Activated T-cell treated with anti-CD3 and anti-CD28 coated beads, Interleukin-2, amount 50 U/mL, for 72 hours (primary cell): ENCODE measurements around the gene FBXO34. TPM values are rescaled to one million over a fixed set of nuclear protein-coding genes. Genes with fewer than 3 reads are reported as not detected.
A peak's percentile ranks its signal among the peaks of the same experiment; 100 is the strongest.
"Not testable (repeated sequence)": the region's sequence is repeated elsewhere in the genome, so short reads cannot be mapped to it uniquely, and the experiment has no call there.

Experiments used
- ATAC-seq, 2 donors: fragments of 150-1000 bp; cut with Tn5 transposase; replicated peaks in 1 of 2; 2 replicates each; pipeline ENCODE4 v1.10.0; 2021; ENCODE audit warnings: moderate library complexity in 2 of 2, mild to moderate bottlenecking in 1 of 2
- DNase-seq, 2 donors: peaks; one replicate each; pipeline ENCODE4 v3.0.0; 2021 to 2022; ENCODE audit warnings: mixed read lengths in 1 of 2
- H3K27ac Mint-ChIP-seq: one replicate; pipeline ENCODE4 v1.8.0; 2022; ENCODE audit warnings: mild to moderate bottlenecking, moderate library complexity, mixed read lengths
- H3K27me3 Mint-ChIP-seq: one replicate; pipeline ENCODE4 v1.8.0; 2022; ENCODE audit warnings: low read depth, mixed read lengths
- H3K36me3 Mint-ChIP-seq, 2 donors: one replicate each; pipeline ENCODE4 v1.8.0; 2022; ENCODE audit warnings: mixed read lengths in 2 of 2, mild to moderate bottlenecking in 1 of 2; ENCODE audit not compliant: insufficient read depth in 2 of 2
- H3K4me1 Mint-ChIP-seq: one replicate; pipeline ENCODE4 v1.8.0; 2022; ENCODE audit warnings: low read depth, mixed read lengths
- H3K4me3 Mint-ChIP-seq, 2 donors: one replicate each; pipeline ENCODE4 v1.8.0; 2022; ENCODE audit warnings: mild to moderate bottlenecking in 2 of 2, mixed read lengths in 2 of 2, moderate library complexity in 2 of 2
- H3K9me3 Mint-ChIP-seq, 2 donors: one replicate each; pipeline ENCODE4 v1.8.0; 2022; ENCODE audit warnings: mixed read lengths in 2 of 2
- total RNA-seq, 2 donors: library from RNA; stranded (reverse); gene quantifications; one replicate each; pipeline ENCODE4 v1.2.3, GENCODE V29; 2022

Gene FBXO34
- total RNA-seq, 2 donors from 2014 or later: 28.8 to 29.9 TPM

GRCh38 chr14:55370883-55371455, 99.7 kb downstream of the FBXO34 start:
- Mint-ChIP-seq H3K4me3 (no peak overlapping the region), H3K27me3 (no peaks in the 10 kb centered on the region), H3K36me3 (peaks cover 0 to 6% of the 10 kb centered on the region in 2 donors), H3K4me1 (peaks cover 41% of the 10 kb centered on the region), H3K9me3 (no peaks in the 10 kb centered on the region), H3K27ac (no peak overlapping the region)
- DNase-seq (no peak), ATAC-seq (no peak)

GRCh38 chr14:55372423-55372822, 101.2 kb downstream of the FBXO34 start:
- ATAC-seq: no peak
- peak overlapping the region; percentile 25 for H3K27ac Mint-ChIP-seq

GRCh38 chr14:55372825-55373224, 101.6 kb downstream of the FBXO34 start:
- H3K9me3 Mint-ChIP-seq: no peaks in the 10 kb centered on the region
- peaks cover 2 to 20% of the 10 kb centered on the region in 2 donors for H3K36me3 Mint-ChIP-seq
- no peak for ATAC-seq
- H3K27me3 Mint-ChIP-seq: no peaks in the 10 kb centered on the region
- H3K27ac Mint-ChIP-seq: peak overlapping the region; percentile 59
- H3K4me3 Mint-ChIP-seq: no peak overlapping the region
- no peak for DNase-seq
- peaks cover 48% of the 10 kb centered on the region for H3K4me1 Mint-ChIP-seq

More at GRCh38 chr14:55372423-55372822, 101.2 kb downstream of the FBXO34 start:
- no peaks in the 10 kb centered on the region for H3K27me3 Mint-ChIP-seq
- H3K4me3 Mint-ChIP-seq: no peak overlapping the region
- H3K9me3 Mint-ChIP-seq: no peaks in the 10 kb centered on the region
- H3K36me3 Mint-ChIP-seq: peaks cover 2 to 18% of the 10 kb centered on the region in 2 donors
- H3K4me1 Mint-ChIP-seq: peaks cover 48% of the 10 kb centered on the region
- no peak for DNase-seq

- Mint-ChIP-seq H3K9me3 (no peaks in the 10 kb centered on the region), H3K36me3 (peaks cover 2 to 20% of the 10 kb centered on the region in 2 donors)
- peak; percentile 84 to 90 for ATAC-seq
Observed at GRCh38 chr14:55373784-55374705, 102.8 kb downstream of the FBXO34 start.

GRCh38 chr14:55374771-55375170, 103.5 kb downstream of the FBXO34 start:
- Mint-ChIP-seq H3K27ac (peak overlapping the region; percentile 100), H3K27me3 (no peaks in the 10 kb centered on the region), H3K36me3 (peaks cover 2 to 18% of the 10 kb centered on the region in 2 donors), H3K4me3 (peak overlapping the region; percentile 60 to 86), H3K9me3 (no peaks in the 10 kb centered on the region), H3K4me1 (peaks cover 48% of the 10 kb centered on the region)
- DNase-seq (no peak), ATAC-seq (no peak)

More at GRCh38 chr14:55373784-55374705, 102.8 kb downstream of the FBXO34 start:
- peak overlapping the region; percentile 100 for H3K27ac Mint-ChIP-seq
- DNase-seq: peak; percentile 34 to 50
- peak overlapping the region; percentile 74 to 93 for H3K4me3 Mint-ChIP-seq
- H3K4me1 Mint-ChIP-seq: peaks cover 48% of the 10 kb centered on the region
- no peaks in the 10 kb centered on the region for H3K27me3 Mint-ChIP-seq

- Mint-ChIP-seq H3K36me3 (peaks cover 4 to 28% of the 10 kb centered on the region in 2 donors), H3K27me3 (no peaks in the 10 kb centered on the region), H3K4me3 (no peak overlapping the region), H3K27ac (no peak overlapping the region), H3K9me3 (no peaks in the 10 kb centered on the region), H3K4me1 (peaks cover 63% of the 10 kb centered on the region)
- ATAC-seq: no peak
- DNase-seq: no peak
Observed at GRCh38 chr14:55377236-55377635, 106.0 kb downstream of the FBXO34 start.

GRCh38 chr14:55381040-55381439, 109.8 kb downstream of the FBXO34 start:
- H3K4me3 Mint-ChIP-seq: peak overlapping the region in 1 of 2 donors; percentile 54
- ATAC-seq: peak; percentile 16 to 22
- H3K4me1 Mint-ChIP-seq: peaks cover 30% of the 10 kb centered on the region
- H3K27ac Mint-ChIP-seq: no peak overlapping the region
- DNase-seq: no peak
- no peaks in the 10 kb centered on the region for H3K27me3 Mint-ChIP-seq
- no peaks in the 10 kb centered on the region for H3K9me3 Mint-ChIP-seq
- H3K36me3 Mint-ChIP-seq: peaks cover 6 to 27% of the 10 kb centered on the region in 2 donors

- peak overlapping the region in 1 of 2 donors; percentile 15 for H3K4me3 Mint-ChIP-seq
- ATAC-seq (peak; percentile 56 to 58), DNase-seq (peak in 1 of 2 donors; percentile 10)
- peaks cover 30% of the 10 kb centered on the region for H3K4me1 Mint-ChIP-seq
- H3K36me3 Mint-ChIP-seq: peaks cover 6 to 22% of the 10 kb centered on the region in 2 donors
- H3K27ac Mint-ChIP-seq: no peak overlapping the region
- no peaks in the 10 kb centered on the region for H3K27me3 Mint-ChIP-seq
- H3K9me3 Mint-ChIP-seq: no peaks in the 10 kb centered on the region
Observed at GRCh38 chr14:55381561-55381960, 110.3 kb downstream of the FBXO34 start.

GRCh38 chr14:55382483-55382882, 111.3 kb downstream of the FBXO34 start:
- no peak overlapping the region for H3K27ac Mint-ChIP-seq
- DNase-seq (no peak), ATAC-seq (no peak)
- H3K9me3 Mint-ChIP-seq: no peaks in the 10 kb centered on the region
- H3K4me1 Mint-ChIP-seq: peaks cover 38% of the 10 kb centered on the region
- H3K36me3 Mint-ChIP-seq: peaks cover 4 to 20% of the 10 kb centered on the region in 2 donors
- H3K27me3 Mint-ChIP-seq: no peaks in the 10 kb centered on the region
- H3K4me3 Mint-ChIP-seq: no peak overlapping the region

GRCh38 chr14:55383056-55383466, 111.8 kb downstream of the FBXO34 start:
- H3K27ac Mint-ChIP-seq, ATAC-seq, H3K4me3 Mint-ChIP-seq, H3K9me3 Mint-ChIP-seq, H3K27me3 Mint-ChIP-seq, DNase-seq: not testable (repeated sequence)
- Mint-ChIP-seq H3K4me1 (peaks cover 44% of the 10 kb centered on the region), H3K36me3 (peaks cover 4 to 19% of the 10 kb centered on the region in 2 donors)

- Mint-ChIP-seq H3K27ac (no peak overlapping the region), H3K4me3 (no peak overlapping the region), H3K4me1 (peaks cover 50% of the 10 kb centered on the region), H3K9me3 (no peaks in the 10 kb centered on the region), H3K27me3 (no peaks in the 10 kb centered on the region), H3K36me3 (peaks cover 5 to 20% of the 10 kb centered on the region in 2 donors)
- ATAC-seq (no peak), DNase-seq (no peak)
Observed at GRCh38 chr14:55383541-55384140, 112.4 kb downstream of the FBXO34 start.

GRCh38 chr14:55384536-55384935, 113.3 kb downstream of the FBXO34 start:
- no peaks in the 10 kb centered on the region for H3K27me3 Mint-ChIP-seq
- H3K9me3 Mint-ChIP-seq: no peaks in the 10 kb centered on the region
- peaks cover 51% of the 10 kb centered on the region for H3K4me1 Mint-ChIP-seq
- no peak for DNase-seq
- H3K27ac Mint-ChIP-seq: peak overlapping the region; percentile 29
- no peak for ATAC-seq
- peaks cover 5 to 20% of the 10 kb centered on the region in 2 donors for H3K36me3 Mint-ChIP-seq
- no peak overlapping the region for H3K4me3 Mint-ChIP-seq
